HG02973 (cell line): Measurements from ENCODE around the gene FGD1.
"Not testable (repeated sequence)": the region's sequence is repeated elsewhere in the genome, so short reads cannot be mapped to it uniquely, and the experiment has no call there.

ENCODE experiments used
- ATAC-seq: cut with Tn5 transposase; IDR thresholded peaks from one replicate; pipeline ENCODE4 v1.9.1; 2021; ENCODE audit warnings: moderate library complexity; ENCODE audit not compliant: unreplicated experiment

Gene FGD1

DNA sequence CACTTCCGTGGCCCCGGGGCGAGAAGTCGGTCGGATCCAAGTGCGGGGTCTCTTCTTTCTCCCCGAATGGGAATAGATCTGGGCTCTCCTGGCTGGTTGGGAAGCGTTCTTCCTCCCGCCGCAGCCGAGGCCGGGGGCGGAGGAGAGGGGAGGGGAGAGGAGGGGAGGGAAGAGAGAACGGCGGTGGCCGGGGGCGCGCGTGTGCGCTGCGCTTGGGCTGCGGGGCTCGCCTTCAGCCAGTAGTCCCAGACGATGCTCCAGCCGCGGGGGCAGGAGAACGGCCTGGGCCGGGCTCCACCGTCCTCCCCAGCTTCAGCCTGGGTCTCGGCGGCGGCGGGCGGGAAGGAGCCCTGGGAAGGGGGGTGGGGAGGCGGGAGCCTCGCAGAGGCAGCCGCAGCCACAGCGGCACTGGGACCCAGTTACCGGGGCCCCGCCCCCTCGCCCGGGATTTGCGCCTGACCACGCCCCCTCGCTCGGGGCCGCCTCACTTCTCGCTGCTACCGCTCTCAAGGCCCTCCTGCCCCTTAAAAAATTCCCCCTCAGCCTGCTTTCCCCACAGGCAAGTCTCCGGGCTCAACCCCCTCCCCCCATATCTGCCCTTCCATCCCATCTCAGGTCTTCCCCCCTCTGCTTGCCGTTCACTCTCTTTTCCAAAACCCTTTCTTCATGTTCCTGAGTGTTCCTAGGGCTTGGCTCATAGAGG, at the start of gene FGD1:
FGD1 (minus strand) TSS at position 421 of the 703 bp plus-strand sequence. CDS start 802 bp downstream, outside the sequence.
- no peak for ATAC-seq

DNA sequence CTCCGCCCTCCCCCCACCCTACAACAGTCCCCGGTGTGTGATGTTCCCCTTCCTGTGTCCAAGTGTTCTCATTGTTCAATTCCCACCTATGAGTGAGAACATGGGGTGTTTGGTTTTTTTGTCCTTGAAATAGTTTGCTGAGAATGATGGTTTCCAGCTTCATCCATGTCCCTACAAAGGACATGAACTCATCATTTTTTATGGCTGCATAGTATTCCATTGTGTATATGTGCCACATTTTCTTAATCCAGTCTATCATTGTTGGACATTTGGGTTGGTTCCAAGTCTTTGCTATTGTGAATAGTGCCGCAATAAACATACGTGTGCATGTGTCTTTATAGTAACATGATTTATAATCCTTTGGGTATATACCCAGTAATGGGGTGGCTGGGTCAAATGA, 46.2 kb upstream of the FGD1 start:
- ATAC-seq, result not testable (repeated sequence)

DNA sequence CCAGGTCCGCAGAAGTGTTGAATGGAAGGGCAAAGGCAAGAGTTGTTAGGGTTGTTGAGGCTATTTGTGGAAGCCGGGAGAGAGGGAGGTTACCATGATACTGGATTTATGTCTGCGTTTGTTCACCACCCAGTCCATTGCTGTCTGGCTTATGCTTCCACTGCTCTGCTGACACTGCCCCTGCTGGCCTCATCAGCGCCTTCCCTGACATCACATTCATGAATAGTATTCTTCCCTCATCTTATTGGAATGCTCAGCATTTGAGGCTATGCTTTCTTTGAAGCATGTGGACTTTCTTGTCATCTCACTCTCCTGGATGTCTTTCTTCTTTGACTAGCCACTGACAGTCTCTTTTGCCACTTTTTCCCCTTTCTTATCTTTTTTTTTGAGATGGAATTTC, 44.3 kb upstream of the FGD1 start:
- ATAC-seq, result no peak

DNA sequence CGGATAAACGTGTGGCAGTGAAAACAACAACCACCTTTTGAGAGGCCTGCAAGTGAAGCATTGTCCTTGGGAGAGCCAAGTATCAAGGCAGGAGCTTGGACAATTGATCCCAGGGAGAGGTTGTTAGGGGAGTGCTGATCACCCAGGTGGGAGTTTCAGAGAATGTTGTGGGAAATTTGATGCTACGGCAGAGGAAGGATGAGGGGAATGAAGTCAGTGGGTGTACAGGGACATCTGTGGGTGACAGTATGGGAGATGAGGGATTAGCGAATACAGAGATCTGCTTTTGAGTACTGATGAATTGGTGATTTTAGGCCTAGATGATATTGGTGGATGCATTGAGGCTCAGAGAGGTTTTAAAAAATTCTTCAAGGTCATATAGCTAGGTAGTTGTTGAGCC, 38.2 kb upstream of the FGD1 start:
- no peak for ATAC-seq

DNA sequence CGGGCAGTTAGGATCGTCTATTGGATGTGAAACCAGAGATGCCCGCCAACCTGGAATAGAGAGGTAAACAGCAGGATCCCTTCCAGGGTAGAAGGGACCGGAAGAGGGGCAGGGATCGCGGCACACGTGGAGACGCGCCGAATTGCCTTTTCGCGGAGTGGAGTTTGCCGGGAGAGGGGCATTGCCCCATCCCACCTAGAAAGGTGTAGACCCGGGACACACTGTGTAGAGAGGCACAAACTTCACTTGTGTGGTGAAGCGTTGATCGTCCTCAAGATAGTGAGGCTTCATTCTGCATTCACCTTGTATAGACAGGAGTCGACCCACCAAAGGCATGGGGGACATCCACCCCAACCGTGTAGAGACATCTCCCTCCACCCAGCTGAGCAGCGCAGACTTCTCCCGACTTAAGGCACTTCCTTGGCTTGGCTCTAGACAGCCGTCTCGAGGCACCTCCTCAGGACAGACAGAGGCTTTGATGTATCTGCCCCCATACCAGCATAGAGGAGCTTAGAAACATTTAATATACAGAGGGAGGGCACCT, 34.4 kb upstream of the FGD1 start:
- ATAC-seq, result peak; percentile 37

DNA sequence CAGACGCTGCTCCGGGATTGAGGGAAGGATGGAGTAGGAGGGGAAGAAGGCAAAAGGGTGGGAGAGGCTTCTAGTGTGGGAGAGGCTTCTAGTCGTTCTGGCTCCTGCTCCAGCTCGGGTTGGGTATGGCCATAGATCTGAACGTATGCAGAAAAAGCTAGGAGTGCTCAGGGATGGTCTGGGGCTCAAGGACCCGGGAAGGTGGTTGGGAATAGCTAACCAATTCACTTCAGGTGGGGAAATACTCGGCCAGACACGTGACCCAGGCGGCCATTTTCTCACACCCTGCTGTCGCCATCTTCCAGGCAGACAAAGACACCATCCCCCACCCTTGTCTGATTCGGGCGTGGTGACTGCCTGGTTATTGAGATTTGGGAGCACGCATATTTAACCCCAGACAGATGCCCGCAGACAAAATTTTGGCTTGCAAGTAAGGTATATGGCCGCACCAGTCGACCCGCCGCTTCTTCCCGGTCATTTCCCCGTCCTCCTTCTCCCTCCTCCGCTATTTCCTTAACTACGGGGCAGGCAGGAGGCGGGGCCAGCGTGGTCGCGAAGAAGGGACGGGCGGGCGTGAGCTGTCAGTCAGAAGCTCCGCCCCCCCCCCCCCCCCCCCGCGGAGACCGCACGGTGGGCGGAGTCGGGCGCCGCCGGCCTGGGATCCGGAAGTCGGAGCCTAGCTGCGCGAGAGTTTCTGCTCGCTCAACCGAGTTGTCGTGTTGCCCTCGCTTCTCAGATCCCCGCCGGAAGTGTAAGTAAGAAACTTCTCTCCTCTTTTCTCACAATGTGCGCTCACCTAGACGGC, 33.7 kb upstream of the FGD1 start, which contains the start of gene GNL3L:
GNL3L (plus strand) TSS at position 668 of the 805 bp plus-strand sequence. CDS start 2,348 bp downstream, outside the sequence.
- ATAC-seq, result peak; percentile 86

DNA sequence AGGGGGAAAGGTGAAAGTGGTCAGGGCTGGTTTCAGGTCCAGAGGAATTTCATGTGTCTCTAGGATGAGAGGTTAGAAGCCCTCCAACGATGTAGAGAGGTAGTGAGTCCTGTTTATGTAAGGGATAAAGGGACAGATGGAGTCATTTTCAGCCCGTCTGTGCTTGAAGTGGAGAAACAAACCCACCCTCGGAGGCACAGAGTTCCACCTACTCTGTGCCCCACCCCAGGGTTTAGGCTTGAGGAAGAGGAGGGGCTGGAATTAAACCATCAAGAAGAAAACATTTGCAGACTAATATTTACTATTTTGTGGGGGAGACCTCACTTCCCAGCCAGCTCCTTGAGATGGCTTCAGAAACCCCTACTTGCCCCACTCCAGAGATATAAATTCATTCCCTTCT, 33.1 kb upstream of the FGD1 start:
- no peak for ATAC-seq

DNA sequence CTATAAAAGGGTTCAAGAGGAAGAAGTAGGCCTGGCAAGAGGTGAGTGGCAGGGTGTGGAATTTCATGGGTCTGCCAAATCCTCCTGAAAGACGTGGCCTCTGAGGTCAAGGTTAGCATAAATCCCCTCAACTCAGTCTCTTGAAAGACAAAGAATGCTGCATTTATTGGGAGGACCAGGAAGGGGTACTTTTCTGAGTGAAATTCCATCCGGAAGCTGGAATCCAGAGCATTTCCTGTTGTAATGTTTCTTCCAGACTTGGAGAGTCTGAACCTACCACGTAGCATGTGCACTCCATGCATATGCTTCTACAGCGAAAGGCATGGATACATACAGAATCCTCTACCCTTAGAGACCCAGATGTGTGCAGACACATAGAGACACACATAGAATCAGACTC, 13.4 kb upstream of the FGD1 start:
- no peak for ATAC-seq

DNA sequence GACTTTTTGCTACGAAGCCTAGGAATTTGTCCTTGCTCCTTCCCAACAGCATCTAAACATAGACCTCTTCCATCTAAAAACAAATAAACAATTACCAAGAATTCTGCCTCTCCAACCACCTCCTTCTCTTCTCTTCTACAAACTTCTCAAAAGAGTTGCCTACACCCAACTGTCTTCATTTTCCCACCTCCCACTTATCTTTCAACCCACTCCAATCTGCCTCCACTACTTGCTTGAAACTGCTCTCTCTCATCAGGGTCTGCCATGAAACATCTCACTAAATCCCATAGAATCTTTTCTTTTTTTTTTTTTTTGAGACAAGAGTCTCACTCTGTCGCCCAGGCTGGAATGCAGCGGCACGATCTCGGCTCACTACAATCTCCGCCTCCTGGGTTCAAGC, 902 bp upstream of the FGD1 start:
- ATAC-seq, result no peak

DNA sequence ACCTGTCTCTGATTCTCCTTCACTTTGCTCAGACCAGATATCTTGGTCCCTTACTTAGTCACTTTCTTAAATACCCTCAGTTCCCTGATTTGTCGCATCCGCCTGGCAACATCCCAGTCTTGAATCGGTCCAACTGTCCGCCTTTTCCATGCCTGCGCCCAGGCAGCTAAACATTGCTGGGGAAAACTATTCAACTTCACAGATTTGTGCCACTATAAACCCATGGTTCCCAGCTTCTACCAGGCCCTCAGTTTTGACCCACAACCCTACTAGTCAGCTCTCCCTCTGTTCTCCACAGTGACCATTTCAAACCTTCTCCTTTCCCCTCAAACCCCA, 451 bp upstream of the FGD1 start:
- no peak for ATAC-seq

DNA sequence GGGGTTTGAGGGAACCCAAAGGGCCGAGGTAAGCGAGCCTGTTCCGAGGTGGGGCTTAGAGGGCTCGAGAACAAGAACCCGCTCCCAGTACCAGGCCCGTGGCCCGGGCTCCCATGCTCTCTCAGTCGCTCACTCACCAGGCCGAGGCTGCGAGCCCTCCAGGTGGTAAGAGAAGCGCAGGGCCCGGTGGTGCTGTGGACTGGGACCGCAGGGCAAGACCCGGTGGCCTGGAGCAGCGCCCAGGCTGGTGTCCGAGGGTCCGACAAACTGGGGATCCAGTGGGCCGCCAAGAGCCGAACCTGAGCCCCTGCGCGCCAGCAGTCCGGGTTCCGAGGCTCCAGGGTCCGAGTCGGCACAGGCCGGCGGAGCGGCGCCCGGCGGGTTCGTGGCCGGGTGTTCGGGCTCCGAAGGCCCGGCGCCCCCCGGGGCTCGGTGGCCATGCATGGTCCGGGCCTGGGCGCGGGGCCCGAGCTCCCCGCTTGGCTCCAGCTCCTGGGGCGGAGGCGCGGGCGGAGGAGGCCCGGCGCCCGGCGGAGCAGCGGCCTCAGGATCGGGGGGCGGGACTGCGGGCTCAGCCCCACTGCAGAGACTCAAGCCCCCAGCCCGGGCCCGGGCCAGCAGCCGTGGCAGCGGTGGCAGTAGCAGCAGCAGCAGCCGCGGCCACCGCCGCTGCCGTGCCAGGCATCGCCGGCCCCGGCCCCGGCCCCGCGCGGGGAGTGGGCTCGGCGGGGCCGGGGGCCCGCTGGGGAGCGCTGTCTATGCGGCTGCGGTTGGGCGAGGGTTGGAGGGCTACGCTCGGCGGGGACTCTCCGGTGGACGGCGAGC, 833 bp downstream of the FGD1 start:
- no peak for ATAC-seq

DNA sequence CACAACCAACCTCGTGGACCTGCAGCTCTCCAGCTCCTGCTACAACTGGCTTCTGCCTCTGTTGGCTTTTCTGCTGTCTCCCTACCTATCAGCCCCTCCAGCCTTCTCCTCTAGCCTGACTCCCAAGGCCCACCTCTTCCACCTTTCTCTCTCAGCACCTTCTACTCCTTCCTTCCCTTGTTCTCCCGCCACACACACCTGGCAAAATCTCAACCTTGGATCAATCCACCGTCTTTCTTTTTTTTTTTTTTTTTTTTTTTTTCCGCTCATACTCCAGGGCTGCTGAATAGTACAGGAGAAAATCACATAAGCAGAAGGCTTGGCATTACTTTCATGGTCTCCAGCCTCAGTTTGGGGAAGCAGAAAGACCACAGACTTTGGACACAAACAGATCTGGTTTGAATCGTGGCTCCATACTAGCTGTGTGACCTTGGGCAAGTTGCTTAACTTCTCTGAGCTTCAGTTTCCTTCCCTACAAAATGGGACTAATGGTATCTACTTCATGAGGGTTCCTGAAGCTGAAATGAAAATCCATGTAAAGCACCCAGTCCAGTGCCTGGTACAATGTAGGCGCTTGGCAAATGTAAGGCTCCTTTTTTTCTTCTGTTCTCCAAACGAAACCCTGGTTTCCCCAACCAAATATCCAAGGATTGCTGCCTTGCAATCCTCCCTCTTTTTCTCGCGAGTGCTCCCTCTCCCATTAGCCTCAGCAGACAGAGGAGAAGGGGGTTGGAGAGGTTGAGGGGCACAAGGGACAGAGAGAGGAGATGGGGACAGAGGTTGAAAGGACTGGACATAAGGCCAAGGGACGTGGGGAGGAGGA, 1.7 kb downstream of the FGD1 start:
- ATAC-seq, result no peak

DNA sequence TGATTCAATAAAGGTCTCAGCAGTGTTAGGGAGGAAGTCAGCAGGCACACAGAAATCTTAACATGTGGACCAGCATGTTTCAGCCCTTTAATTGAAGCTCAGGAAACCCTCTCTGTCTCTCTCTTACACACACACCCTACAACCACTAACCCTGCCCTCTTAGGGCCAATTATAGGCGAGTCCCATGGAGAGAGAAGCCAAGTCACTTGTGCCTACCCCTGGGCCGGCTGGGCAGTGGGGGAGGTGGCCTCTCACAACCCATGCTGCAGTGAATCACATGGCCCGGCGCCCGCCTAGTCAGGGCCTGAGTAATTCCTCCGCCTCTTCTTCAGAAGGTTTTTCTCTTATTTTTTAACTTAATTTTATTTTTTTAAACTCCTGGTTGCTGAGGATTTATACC, 3.7 kb downstream of the FGD1 start:
- ATAC-seq, result no peak

DNA sequence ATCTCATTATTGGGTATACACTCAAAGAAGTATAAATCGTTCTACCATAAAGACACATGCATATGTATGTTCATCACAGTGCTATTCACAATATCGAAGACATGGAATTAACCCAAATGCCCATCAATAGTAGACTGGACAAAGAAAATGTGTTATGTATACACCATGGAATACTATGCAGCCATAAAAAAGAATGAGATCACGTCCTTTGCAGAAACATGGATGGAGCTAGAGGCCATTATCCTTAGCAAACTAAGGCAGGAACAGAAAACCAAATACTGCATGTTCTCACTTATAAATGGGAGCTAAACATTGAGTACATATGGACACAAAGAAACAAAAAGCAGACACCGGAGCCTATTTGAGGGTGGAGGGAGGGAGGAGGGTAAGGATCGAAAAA, 6.2 kb downstream of the FGD1 start:
- ATAC-seq, result not testable (repeated sequence)

DNA sequence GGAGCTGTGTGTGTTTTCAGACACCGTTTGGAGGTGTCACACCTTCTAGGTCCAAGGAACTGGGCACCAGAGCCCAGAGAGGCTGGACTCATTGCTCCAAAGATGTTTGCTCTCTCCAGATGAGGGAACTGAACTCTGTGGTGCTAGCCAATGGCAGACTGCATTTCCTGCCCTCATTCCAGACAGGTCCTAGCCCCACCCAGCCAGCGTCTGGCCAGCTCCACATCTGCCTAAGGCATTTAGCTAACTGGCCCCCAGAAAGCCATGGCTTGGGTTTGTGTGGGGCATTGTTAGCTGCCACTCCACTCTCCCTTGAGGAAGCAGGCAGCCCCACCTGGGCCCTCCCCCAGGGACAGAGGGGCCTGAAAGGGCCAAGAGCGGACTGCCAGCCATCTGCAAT, 11.4 kb downstream of the FGD1 start:
- ATAC-seq, result no peak

DNA sequence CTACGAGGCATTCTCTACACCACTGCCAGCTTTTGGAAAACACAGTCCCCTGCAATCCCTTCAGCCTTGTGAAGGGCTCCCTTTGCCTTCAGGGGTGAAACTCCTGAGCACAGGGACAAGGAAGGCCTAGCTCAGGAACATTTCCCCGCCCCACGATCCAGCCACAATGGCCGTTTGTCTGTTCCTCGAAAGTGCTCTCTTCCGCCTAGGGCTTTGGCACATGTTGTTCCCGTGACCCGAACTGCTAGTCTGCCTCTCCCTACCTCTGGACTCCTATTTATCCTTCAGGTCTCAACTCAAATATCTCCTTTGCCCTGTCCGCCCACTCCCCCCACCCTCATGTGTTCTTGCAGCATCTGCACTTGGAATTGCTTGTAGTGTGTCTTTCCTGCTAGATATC, 12.1 kb downstream of the FGD1 start:
- ATAC-seq, result no peak

DNA sequence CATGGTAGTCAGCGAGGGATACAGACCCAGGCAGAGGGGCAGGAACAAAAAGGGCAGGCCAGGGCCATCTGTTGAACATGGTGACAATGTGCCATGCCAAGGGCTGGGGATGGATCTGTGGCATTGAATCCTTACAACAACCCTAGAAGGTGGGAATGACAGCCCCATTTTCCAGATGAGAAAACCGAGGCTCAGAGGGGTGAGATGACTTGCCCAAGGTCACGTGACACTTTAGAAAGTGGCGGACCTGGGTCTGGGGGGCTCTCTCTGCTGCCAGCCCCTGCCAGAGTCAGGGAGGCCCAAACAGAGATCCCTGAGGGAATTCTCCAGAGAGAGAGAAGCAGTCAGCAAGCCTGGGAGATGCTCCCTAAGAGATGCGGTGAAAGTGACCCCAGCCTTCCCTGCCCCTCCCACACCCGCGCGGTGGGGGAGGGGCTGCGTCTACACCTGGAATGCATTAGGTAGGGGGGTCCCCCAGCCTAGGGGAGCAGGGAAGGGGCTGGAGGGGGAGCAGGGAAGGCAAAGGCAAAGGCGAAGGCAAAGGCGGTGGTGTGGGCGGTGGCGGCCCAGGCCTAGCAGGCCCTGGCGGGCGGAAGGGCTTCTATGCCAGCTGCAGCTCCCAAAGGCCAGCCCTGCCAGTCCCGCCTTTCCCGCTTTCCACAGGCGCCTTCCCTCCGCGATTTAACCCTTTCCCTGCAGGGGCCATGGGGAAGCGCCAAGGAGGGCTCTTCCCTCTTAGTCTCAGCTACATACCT, 13.0 kb downstream of the FGD1 start:
- ATAC-seq, result no peak

DNA sequence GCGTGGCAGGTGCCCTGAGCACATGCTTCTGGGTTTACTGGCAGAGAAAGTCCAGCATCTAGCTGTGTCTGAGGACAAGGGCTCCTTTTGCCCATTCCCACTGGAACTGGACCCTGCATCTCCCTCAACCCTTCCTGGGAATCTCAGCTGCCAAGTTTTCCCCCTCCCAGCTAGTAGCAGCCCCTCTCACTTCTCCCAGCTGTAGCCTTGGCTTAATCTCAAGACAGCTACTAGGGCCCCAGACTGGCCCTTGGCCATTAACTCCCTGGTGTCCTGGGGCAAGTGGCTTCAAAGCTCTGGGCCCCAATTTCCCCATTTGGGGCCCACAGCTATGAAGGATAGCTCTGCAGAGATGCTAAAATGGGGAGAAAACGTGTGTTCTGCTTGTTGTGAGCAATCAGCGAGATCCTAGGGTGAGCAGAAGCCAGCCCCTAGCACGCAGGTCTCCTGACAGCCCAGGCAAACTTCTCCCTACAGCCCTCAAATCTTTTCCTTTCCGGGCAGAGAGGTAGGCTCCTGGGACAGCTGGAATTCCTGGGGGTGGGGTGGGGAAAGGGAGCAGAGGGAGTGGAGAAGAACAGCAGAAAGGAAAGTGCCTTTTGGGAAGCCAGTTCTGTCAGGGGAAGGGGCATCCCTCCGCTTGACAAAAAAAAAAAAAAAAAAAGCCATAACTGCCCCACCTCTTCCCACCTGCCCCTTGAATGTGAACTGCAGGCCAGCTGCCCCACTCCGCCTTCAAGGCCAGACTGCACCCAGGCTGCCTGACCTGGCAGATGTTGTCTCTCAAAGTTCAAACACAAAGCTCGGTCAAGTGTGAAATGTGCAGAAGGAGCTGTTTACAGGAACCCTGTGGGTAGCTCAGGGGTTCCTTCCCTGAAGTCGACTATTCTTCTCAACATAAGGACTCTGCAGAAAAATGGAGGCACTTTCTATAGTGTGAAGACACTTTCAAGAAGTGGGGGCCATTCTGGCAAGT, 16.6 kb downstream of the FGD1 start:
- ATAC-seq, result no peak
